LoVo (cell line): ENCODE measurements around the gene MGAT2.
"Not testable (repeated sequence)": the region's sequence is repeated elsewhere in the genome, so short reads cannot be mapped to it uniquely, and the experiment has no call there.

Source experiments
- DNase-seq: peaks from one replicate; pipeline ENCODE4 v3.0.0-alpha.2; 2016; ENCODE audit warnings: low spot score

The MGAT2 gene

DNA sequence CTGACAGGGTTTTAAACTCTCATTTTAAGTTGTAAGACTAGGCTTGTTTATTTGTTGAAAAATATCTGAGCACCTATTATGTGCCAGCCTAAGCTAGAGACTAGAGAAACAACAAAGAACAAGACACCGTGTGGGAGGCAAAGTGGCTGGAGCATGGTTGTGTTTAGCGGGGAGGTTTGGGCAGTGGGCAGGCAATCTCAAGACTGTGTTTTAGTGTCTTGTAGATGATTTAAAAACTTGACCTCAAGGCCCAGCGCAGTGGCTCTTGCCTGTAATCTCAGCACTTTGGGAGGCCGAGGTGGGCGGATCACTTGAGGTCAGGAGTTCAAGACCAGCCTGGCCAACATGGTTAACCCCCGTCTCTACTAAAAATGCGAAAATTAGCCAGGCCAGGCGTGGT, 7.9 kb upstream of the MGAT2 start:
- DNase-seq, result no peak

DNA sequence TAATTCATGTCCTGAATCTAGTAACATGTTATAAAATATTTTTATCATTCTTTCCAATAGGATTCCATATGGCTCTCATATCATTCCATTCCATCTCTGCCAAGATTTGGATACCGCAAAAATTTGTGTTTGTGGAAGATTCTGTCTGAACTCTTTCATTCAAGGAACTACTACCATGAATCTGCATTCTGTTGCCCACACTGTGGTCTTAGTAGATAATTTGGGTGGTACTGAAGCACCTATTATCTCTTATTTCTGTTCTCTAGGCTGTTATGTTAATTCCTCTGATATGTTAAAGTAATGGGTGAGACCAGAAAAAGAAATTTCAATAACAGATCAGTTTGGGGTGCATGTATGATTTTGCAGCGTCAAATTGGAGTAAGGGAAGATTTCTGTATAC, 6.4 kb upstream of the MGAT2 start:
- no peak for DNase-seq

DNA sequence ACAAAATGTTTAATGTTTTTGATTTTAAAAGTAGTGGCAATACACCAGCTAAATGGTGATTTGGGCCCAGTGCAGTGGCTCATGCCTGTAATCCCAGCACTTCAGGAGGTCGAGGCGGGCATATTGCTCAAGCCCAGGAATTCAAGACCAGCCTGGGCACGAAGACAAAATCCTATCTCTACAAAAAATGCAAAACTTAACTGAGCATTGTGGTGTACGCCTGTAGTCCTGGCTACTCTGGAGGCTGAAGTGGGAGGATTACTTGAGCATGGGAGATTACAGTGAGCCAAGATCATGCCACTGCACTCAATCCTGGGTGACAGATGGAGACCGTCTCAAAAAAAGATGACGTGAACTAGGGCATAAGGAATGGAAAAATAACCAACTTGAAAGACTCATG, 4.8 kb upstream of the MGAT2 start:
- DNase-seq, result no peak

DNA sequence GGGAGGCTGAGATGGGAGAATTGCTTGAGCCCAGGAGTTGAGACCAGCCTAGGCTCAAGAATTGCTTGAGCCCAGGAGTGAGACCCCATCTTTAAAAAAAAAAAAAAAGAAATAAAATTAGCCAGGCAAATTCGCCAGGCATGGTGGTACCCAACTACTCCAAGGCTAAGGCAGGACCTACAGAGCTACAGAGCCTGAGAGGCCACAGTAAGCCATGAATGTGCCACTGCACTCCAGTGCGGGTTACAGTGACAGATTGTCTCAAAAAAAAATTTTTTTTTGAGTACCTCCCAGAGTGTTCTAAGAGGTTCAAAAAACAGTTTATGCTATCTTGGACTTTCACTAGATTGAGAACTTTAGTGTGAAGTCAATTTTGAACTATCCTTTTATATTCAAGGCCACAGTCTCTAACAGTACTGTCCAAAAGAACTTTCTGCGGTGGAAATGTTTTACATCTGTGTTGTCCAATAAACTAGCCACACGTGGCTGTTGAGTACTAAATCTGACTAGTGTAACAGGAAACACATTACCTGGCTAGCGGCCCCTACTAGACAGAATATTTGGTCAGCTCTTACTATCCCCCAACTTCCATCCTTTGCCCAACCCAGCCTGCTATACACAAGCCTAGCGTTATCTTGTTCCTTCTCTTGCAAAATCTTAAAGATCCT, 2.6 kb upstream of the MGAT2 start:
- no peak for DNase-seq

DNA sequence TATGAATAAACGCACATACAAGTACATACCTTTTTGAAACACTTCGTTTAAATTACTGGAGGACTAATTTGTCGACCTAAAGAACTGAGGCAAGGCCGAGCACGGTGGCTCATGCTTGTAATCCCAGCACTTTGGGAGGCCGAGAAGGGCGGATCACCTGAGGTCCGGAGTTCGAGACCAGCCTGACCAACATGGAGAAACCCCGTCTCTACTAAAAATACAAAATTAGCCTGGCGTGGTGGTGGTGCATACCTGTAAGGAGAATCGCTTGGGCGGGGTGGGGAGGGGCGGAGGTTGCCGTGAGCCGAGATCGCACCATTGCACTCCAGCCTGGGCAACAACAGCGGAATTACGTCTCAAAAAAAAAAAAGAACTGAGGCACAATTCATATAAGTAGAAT, 1.3 kb upstream of the MGAT2 start:
- DNase-seq, result not testable (repeated sequence)

DNA sequence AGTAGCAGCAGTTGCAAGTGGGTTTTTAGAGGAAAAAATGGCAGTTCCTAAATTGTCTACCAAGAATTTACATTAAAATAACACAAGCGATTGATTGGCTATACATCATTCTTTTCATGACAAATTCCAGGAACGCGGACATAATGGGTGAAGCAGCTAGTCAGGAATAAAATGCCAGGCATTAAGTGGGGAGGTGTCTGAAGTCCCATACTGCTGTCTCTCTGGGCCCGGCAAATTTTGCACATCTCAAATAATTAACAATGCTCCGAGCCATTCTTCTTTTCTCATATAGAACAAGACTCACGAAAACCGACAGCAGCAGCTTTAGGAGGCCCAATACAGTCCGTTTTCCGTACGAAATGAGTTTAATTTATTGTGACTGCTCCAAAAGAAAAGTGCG, 869 bp upstream of the MGAT2 start:
- no peak for DNase-seq

DNA sequence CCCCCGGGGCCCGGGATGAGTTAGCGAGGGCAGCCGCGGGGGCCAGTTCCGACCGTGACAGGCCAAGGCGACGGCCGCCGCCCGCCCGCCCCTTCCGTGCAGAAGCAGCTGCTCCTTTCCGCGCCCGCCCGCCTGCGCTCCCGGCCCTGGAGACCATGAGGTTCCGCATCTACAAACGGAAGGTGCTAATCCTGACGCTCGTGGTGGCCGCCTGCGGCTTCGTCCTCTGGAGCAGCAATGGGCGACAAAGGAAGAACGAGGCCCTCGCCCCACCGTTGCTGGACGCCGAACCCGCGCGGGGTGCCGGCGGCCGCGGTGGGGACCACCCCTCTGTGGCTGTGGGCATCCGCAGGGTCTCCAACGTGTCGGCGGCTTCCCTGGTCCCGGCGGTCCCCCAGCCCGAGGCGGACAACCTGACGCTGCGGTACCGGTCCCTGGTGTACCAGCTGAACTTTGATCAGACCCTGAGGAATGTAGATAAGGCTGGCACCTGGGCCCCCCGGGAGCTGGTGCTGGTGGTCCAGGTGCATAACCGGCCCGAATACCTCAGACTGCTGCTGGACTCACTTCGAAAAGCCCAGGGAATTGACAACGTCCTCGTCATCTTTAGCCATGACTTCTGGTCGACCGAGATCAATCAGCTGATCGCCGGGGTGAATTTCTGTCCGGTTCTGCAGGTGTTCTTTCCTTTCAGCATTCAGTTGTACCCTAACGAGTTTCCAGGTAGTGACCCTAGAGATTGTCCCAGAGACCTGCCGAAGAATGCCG, 699 bp downstream of the MGAT2 start:
- DNase-seq, result no peak

DNA sequence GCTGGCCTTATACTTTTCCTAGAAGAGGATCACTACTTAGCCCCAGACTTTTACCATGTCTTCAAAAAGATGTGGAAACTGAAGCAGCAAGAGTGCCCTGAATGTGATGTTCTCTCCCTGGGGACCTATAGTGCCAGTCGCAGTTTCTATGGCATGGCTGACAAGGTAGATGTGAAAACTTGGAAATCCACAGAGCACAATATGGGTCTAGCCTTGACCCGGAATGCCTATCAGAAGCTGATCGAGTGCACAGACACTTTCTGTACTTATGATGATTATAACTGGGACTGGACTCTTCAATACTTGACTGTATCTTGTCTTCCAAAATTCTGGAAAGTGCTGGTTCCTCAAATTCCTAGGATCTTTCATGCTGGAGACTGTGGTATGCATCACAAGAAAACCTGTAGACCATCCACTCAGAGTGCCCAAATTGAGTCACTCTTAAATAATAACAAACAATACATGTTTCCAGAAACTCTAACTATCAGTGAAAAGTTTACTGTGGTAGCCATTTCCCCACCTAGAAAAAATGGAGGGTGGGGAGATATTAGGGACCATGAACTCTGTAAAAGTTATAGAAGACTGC, 1.5 kb downstream of the MGAT2 start:
- DNase-seq, result no peak

DNA sequence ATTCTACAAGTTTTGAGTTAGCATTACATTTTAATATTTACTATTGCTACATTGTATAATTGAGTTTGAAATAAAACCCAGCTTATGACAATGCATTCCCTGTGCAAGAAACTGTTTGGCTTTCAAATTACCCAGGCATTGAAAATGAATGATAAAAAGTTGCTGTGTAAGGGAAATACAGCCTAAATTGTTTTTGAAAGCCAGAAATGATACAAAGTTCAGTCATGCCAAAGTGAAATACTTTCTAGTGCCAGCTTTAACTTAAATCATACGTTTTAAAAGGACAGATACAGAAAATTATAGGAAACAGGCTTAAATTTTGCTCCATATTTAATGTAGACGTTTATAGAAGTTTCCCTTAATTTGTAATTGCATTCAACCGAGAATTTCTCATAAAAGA, 2.8 kb downstream of the MGAT2 start:
- DNase-seq, result no peak

DNA sequence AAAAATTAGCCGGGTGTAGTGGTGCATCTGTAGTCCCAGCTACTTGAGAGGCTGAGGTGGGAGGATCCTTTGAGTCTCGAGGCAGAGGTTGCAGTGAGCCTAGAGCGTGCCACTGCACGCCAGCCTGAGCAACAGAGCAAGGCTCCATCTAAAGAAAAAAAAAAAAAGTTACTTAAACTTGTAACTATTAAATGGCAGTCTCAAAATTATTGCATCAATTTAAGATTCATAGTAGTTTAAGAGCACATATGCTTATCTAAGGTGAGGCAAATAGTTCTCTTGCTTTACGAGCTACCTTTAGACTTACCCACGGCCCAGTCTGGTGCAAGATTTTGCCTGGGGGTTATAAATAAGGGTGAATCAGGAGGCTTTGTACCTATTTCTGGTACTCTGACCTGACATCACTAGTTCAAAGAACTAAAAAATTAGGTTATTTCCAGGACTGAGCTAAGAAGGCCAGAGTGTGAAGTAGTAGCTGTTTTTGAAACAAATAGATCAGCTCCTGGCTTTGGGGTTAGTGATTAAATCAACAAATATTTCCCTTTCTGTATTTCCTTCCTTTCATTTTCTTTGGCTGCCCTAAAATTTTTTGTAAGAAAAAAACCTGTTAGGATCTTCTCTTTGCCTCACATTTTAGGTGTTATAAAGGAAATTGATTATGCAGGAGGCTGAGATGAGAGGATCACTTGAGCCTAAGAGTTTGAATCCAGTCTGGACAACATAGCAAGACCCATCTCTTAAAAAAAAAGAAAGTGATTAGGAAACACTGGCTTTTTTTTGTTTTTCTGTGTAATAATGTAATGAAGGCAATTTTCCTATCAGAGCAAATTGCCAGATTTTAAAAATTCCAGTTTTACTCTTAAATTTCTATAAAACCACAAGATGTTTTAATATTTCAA, 3.6 kb downstream of the MGAT2 start:
- DNase-seq, result peak; percentile 62

DNA sequence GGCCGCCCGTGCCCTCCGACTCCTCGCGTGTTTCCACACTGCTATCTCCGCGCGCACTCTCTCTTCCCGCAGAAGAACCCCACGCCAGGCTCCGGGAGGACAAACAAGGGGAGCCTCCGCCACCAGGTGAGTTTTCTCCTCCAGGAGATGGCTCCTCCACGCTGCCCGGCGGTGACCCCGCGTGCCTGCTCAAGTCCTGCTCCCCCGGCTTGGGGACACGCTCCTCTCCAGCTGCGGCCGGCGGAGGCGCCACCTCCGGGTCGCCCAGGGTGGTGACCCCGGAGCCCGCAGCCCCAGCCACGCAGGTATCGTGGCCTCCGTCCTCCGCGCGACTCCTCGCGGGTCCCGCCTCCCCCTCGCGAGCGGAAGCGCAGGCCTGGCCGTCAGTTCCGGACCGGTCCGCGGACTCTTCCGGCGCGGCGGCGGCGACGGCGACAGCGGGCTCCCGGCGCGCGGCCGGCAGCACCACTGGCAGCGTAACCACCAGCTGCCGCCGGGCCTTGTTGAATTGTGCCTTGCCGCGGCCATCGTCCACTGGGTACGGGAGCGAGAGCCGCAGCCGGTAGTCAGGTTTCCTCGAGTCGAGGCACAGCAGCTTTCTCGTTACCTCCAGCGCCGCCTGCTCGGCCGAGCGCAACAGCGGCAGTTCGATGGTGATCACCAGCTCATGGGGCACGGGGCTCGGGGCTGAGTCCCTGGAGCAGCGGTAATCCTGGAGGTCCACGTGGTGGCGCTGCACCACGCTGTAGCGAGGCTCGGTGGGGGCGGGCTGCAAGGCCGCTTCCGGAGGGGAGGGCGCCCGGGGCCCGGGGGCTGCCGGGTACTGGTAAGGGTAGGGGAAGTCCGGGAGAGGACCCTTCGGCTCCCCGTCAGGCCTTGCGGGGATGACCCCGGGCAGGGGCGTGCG, 13.3 kb downstream of the MGAT2 start:
- DNase-seq, result peak; percentile 92

DNA sequence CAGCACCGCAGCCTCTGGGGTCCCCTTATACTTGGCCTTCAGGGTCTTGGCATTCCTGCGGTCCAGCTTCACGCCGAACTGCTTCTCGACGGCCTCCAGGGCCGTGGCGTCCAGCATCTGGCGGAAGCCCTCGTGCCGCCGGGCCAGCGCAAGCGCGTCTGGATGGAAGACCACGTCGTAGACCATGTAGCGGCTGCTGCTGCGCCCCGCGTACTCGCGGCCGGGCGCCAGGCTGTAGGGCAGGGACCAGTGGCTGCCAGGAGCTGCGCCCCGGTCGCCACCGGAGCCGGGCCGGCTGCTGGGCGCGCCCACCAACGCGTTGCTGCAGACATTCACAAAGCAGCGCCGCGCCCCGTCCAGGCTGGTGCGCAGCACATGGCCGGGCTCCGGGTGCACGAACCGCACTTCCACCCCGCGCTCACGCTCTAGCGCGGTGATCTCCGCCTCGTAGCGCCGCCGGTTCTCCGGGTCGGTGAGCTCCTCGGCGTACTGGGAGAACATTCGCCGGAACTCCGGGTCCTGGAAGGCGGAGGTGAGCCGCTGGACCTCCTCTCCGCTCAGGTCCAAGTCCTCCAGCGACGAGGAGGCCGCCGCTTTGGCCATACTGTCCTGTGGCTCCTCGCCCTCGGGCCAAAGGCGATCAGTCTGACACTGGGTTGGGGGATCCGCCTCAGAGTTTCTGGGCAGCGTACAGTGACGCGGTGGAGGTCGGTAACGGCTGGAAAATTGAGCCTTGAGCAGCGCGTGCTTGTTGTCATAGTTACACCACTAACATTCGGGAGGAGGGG, 14.1 kb downstream of the MGAT2 start, which contains the start of gene DNAAF2:
TSS of gene DNAAF2 (minus strand) at position 698 of the 788 bp plus-strand sequence. CDS start at position 603, 95 bp downstream.
- peak; percentile 62 for DNase-seq

DNA sequence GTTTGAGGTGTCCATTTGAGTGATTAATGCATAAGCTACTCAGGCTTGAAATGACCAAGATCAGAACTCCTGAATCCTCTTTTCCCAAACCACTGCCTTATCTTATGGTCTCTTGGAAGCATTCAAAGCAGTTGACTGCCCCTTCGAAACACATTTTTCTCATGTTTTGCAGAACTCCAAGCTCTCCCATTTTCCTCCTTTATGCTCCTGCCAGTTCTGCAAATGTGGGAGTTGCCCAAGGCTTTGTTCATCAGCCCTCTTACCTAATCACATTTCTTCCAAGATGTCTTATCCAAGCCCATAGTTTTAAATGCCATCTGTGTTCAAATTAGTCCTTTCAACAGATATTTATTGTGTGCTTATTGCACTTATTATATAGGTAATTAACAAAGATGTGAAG, 16.3 kb downstream of the MGAT2 start:
- DNase-seq, result no peak

DNA sequence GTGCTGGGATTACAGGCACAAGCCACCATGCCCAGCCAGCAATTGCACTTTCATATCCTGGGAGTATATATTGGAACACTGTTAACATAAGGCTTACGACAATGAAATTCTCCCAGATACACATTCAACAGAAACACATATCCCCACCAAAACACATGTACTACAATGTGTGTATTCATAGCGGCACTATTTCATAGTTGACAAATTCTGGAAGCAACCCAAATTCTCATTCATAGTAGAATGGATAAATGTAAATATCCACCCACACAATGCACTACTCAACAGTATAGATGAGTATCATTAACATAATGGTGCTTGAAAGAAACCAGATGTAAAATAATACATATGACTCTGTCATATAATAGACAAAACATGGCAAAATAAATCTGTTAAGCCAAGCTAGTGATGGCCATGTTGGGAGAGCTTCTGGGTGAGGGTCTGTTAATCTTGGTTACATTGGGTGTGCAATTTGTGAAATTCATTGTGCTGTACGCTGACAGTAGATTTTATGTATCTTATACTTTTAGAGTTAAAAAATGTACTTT, 17.0 kb downstream of the MGAT2 start:
- no peak for DNase-seq

DNA sequence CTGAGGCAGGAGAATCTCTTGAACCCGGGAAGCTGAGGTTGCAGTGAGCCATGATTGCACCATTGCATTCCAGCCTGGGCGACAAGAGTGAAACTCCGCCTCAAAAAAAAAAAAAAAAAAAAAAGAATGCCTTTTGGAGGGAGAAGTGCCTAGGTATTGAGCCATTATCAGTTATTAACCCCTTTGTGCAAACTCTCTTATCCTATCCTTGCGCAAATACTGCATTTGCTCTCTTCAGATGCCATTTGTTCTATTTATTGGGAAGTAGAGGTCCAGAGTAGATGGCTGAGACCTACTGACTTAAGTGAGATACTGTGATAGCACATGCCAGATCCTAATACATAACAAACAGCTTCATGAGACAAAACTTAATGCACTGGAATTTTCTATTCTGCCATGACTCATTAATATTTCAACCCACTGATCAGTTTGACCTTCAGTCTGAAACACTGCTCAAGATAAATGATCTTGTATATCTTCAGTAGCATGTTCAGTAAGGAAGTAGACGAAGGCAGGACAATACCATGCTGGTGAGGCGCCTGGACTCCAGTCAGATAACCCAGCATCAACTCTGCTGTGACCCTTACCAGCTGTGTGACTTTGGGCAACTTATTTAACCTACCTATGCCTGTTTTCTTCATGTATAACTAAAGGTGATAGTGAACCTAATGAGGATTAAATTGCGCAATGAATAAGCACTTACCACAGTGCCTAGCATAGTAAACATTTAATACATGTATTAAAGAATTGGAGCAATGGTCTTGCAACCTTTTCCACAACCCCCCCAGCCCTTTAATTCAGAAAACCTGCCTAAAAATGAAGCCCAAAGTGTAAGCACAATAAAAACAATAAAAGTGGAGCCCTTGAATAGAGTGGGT, 20.2 kb downstream of the MGAT2 start:
- no peak for DNase-seq

DNA sequence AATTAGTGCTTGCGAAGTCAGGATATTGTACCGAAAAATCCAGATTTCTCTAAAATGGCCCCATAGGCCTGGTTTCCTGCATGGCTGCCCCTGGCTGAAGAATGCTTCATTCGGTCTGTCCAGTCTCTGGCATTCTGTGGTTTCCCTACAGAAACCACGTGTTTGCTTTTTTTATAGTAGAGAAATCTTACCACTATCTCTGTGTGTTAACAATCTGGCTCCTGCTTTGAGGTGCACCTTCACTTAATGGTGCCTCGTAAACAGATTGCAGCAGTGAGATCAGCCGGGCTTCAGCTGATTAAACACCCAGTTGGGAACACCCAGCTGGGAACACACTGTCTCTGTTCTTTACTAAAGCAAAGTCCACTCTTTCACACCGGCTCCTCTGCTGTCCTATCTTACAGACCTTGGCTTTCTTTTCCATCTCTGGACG, 21.1 kb downstream of the MGAT2 start:
- DNase-seq, result peak; percentile 73

DNA sequence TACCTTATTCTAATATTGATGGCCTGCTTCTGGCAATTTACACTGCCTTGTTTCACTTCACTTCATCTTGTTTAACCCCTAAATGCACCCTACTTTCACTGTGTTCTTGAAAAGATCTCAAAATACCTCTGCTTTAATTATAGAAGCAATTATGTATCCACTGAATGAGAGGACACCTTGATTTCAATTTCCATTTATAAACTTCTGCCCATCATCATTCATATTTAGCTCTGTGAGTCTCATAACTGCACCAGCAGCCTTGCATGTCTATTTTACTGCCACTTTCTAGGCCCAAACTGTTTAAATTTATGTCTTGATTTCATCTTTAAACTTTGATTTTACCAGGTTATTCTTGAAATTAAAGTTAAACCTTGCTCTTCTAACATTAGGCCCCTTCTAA, 21.6 kb downstream of the MGAT2 start:
- no peak for DNase-seq

DNA sequence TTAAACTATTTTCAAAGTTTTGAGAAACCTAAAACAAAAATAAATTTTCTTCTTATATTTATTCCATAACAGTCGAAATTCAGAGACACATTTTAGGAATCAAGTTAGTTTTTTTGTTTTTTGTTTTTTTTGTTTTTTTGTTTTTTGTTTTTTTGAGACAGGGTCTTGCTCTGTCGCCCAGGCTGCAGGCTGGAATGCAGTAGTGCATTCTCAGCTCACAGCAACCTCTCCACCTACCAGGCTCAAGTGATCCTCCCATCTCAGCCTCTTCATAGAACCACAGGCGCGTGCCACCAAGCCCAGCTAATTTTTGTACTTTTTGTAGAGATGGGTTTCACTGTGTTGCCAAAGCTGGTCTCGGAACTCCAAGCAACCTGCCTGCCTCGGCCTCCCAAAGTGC, 32.9 kb downstream of the MGAT2 start:
- no peak for DNase-seq

DNA sequence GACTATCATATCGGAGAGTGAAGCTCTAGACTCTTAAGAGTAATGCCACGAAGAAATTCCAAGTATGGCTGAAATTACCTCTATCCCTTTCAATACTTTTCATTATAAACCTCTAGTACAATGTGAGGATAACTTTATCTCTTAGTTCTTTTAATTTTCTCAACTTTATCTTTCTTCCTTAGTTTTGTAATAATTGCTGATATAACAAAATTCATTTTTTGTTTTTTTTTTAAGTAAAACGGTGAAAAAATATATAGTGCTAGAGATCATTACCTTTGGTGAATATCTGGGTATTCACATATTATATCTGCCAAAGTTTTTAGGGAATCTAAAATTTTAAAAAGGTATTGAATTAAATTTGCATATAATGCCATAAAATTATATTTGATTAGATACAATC, 33.9 kb downstream of the MGAT2 start:
- no peak for DNase-seq
